Bronchial epithelial cell (primary cell): ENCODE results near the gene NFASC. TPM values are rescaled to one million over a fixed set of nuclear protein-coding genes. Genes with fewer than 3 reads are reported as not detected.

Experiments
- DNase-seq: peaks from one replicate; pipeline ENCODE4 v3.0.0-alpha.2; 2010; ENCODE audit warnings: low read depth
- FAIRE-seq: peaks from 2 replicates; lab custom pipeline; 2011; peaks lifted over from hg19 to GRCh38; lab: Jason Lieb, UNC
- H3K27me3 ChIP-seq: 2 replicates; pipeline ENCODE4 v1.5.1; 2011; ENCODE audit warnings: low read length; ENCODE audit not compliant: control insufficient read depth, insufficient read depth
- H3K36me3 ChIP-seq: 2 replicates; pipeline ENCODE4 v1.5.1; 2011; ENCODE audit warnings: low read length; ENCODE audit not compliant: control insufficient read depth, insufficient read depth
- H3K4me3 ChIP-seq: 2 replicates; pipeline ENCODE4 v1.5.1; 2011; ENCODE audit warnings: mild to moderate bottlenecking, low read depth, low read length, control low read depth
- total RNA-seq: library from RNA; depleted of rRNA; stranded (reverse); fragments of >200 nt; gene quantifications from 2 replicates; pipeline ENCODE4 v1.2.1, GENCODE V29; 2014
- TF ChIP-seq, protein P1 (sequence below): IDR thresholded peaks from 2 replicates; pipeline ENCODE4 v1.5.1; 2011; ENCODE audit warnings: mild to moderate bottlenecking, moderate library complexity, low read length, control low read depth, inconsistent platforms; ENCODE audit not compliant: insufficient read depth, severe bottlenecking

The NFASC gene
- total RNA-seq, 1 donor from 2014 or later: 0.53 TPM

DNA sequence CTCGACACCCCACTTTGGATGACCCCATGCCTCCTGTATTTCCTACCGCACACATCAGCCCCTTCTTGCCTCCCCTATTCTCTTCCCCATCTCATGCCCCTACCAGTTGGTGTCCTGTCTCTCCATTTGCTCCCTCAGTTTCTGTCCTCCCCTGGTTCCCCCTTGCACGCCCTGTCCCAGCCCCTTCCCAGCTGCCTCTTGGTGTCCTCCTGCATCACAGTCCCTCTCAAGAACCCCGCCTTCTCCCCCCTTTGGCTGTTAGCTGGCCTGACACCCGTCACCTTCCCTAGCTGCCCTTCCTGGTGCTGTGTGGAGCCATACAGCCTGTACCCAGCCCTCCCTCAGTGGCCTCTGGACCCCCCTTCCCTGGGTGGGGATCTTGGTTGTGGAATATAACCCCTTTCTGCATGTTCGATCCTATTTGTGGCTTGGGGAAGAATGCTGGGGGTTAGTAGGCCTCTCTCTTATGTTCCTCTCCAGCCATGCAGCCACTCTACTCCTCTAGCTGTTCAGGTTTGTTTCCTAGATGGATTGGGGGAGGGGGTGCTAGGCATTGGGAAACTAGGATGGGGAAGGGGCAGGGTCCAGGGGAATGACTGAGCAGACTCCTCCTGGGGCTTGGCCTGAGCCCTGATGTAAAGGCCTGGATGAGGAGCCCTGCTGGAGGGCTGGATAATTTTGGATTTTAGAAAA, 41.4 kb upstream of the NFASC start:
- no peak for DNase-seq
- Histone ChIP-seq H3K36me3 (no peaks in the 10 kb centered on the region), H3K27me3 (peaks cover 10% of the 10 kb centered on the region), H3K4me3 (no peak overlapping the region)
- FAIRE-seq: no peak
- TF ChIP-seq, protein P1, sequence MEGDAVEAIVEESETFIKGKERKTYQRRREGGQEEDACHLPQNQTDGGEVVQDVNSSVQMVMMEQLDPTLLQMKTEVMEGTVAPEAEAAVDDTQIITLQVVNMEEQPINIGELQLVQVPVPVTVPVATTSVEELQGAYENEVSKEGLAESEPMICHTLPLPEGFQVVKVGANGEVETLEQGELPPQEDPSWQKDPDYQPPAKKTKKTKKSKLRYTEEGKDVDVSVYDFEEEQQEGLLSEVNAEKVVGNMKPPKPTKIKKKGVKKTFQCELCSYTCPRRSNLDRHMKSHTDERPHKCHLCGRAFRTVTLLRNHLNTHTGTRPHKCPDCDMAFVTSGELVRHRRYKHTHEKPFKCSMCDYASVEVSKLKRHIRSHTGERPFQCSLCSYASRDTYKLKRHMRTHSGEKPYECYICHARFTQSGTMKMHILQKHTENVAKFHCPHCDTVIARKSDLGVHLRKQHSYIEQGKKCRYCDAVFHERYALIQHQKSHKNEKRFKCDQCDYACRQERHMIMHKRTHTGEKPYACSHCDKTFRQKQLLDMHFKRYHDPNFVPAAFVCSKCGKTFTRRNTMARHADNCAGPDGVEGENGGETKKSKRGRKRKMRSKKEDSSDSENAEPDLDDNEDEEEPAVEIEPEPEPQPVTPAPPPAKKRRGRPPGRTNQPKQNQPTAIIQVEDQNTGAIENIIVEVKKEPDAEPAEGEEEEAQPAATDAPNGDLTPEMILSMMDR: no peak

DNA sequence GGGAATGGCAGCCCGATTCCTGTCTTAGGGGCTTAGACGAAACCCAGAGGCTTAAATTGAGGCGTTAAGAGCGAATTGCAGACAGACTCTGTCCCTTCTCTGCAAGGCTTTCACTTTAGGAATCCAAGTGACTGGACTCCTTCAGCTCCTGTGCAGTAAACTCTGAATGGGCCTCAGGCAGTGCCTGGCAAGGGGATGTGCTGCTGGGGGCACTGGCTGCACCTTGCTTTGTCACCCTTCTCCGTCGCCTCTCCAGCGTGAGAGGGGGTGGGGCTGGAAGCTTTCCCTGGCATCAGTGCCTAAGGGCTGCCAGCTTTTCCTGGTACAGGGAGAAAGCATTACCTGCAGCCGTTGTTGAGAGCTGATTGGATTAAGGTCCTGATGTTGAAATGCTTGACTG, 39.9 kb upstream of the NFASC start:
- Histone ChIP-seq H3K36me3 (no peaks in the 10 kb centered on the region), H3K27me3 (peaks cover 11% of the 10 kb centered on the region), H3K4me3 (no peak overlapping the region)
- FAIRE-seq: no peak
- TF ChIP-seq, protein P1: no peak
- DNase-seq: no peak

DNA sequence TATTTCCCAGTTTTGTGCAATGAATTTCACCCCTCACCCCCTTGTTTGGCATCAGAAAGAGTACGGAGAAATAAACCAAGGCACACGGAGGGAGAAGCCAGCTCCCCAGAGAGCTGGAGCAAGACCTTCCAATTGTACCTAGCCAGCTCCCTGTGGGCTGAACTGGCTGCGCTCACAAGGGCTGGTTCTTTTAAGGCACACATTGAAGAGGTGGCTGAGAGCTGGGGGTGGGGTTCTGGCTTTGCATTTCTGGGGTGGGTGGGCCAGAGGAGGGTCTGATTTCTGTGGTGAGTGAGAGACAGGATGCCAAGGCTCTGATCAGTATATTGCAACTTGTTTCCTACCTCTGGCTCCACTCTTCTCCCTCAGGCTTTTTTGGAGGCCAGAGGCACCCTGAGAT, 39.5 kb upstream of the NFASC start:
- FAIRE-seq: no peak
- Histone ChIP-seq H3K27me3 (peaks cover 11% of the 10 kb centered on the region), H3K36me3 (no peaks in the 10 kb centered on the region), H3K4me3 (no peak overlapping the region)
- DNase-seq: no peak
- TF ChIP-seq, protein P1: no peak

DNA sequence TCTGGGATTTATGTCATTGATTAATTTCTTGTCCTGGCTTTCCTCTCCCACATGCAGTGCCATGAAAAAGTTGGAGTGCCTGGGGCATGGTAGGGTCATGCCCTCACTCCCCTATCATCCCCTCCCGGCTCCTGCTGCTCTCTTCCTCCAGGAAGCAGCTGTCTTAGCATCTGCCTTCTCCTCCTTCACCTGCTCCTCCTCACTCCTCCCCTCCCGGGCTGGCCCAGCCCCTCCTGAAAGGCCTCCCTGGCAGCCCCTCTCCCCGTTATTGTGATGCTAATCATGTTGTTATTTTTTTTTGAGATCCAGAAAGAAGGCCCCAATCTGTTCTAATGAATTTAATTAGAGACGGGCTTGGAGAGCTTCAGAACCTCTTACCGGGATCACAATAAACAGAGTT, 36.3 kb upstream of the NFASC start:
- TF ChIP-seq, protein P1: no peak
- Histone ChIP-seq H3K36me3 (no peaks in the 10 kb centered on the region), H3K27me3 (peaks cover 4% of the 10 kb centered on the region), H3K4me3 (no peak overlapping the region)
- DNase-seq (no peak), FAIRE-seq (no peak)

DNA sequence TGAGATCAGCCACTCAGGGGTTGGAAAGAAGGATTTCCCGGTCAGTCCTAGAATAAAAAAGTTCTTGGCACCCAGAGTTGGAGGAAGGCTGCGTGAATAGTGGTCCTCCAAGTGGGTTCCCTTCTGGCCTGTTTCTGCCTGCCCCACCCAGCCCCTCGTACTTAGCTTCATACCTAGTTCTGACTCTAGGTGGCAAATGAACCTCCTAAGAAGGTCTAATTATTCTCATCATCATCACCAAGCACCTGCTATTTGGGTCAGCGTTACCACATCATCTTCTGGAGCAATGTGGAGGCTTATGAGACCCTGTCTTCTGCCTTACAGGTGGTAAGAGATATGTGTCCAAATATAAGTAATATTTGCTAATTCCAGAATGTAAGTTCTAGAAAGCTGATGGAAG, 35.9 kb upstream of the NFASC start:
- TF ChIP-seq, protein P1: no peak

DNA sequence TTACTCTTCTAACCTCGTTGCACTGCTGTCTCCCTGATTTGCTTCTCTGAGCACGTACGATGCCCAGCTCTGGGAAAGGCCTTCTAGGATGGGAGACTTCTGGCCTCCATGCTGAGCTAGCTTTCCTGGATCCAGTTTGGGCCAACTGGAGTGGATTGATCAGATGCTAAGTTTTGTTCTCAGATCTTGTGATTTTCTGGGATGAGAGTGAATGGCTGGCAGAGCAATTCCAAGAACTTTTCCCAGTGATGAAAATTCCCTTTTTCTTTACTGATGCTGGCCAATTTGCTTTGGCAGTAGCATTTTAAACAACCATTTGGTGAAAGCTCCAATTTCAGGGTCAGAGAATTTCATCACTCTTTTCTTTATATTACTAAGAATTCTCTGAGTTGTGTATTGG, 34.9 kb upstream of the NFASC start:
- H3K36me3 ChIP-seq: no peaks in the 10 kb centered on the region
- peaks cover 4% of the 10 kb centered on the region for H3K27me3 ChIP-seq
- H3K4me3 ChIP-seq: no peak overlapping the region
- no peak for DNase-seq
- peak; percentile 23 for FAIRE-seq
- TF ChIP-seq, protein P1: no peak

More for the DNA sequence above, 35.9 kb upstream of the NFASC start:
- peaks cover 4% of the 10 kb centered on the region for H3K27me3 ChIP-seq
- H3K4me3 ChIP-seq: no peak overlapping the region
- no peak for DNase-seq
- no peak for FAIRE-seq
- H3K36me3 ChIP-seq: no peaks in the 10 kb centered on the region
